PC-3 (cell line): ENCODE results near the gene TNFAIP8. TPM values are rescaled to one million over a fixed set of nuclear protein-coding genes. Genes with fewer than 3 reads are reported as not detected.
A peak's percentile ranks its signal among the peaks of the same experiment; 100 is the strongest.

Experiments used
- ATAC-seq: fragments of 200-7000 bp; cut with Tn5 transposase; 2 replicates; pipeline ENCODE4 v1.9.1; 2020; ENCODE audit warnings: mild to moderate bottlenecking, moderate library complexity
- BruUV-seq: library from RNA; stranded (reverse); fragments of 400-500 nt; replicated peaks from 2 replicates; lab custom pipeline; 2021; lab: Mats Ljungman, UMichigan
- CTCF ChIA-PET: fragments of 300-600 bp; sonication (Branson Sonifier 250); formaldehyde crosslinking; loops from one replicate; lab custom pipeline; 2022; ENCODE audit warnings: antibody characterized with exemption; lab: Charles Lee
- POLR2A ChIA-PET: fragments of 300-600 bp; sonication (Branson Sonifier 250); formaldehyde crosslinking; loops from one replicate; lab custom pipeline; 2022; ENCODE audit warnings: antibody characterized with exemption; ENCODE audit not compliant: unreplicated experiment; lab: Charles Lee
- DNase-seq: peaks from one replicate; pipeline ENCODE4 v3.0.0-alpha.2; 2015
- H2AFZ ChIP-seq: fragments of 300-600 bp; sonication (generic); 2 replicates; pipeline ENCODE4 v1.6.0; 2016; ENCODE audit warnings: antibody characterized with exemption, low read length
- H3F3A ChIP-seq: fragments of 300-600 bp; sonication (generic); one replicate; pipeline ENCODE4 v1.6.0; 2017; ENCODE audit warnings: antibody characterized with exemption, low read length, control low read depth, mild to moderate bottlenecking; ENCODE audit not compliant: unreplicated experiment
- H3K27ac ChIP-seq: fragments of 300-600 bp; sonication (generic); 2 replicates; pipeline ENCODE4 v1.5.1; 2016; ENCODE audit warnings: mild to moderate bottlenecking, low read length
- H3K27me3 ChIP-seq: fragments of 300-600 bp; sonication (generic); 2 replicates; pipeline ENCODE4 v1.6.1; 2016; ENCODE audit warnings: low read length, mixed read lengths
- H3K36me3 ChIP-seq: fragments of 300-600 bp; sonication (generic); 2 replicates; pipeline ENCODE4 v1.6.1; 2016; ENCODE audit warnings: low read depth, mixed run types, low read length, mixed read lengths
- H3K4me1 ChIP-seq: fragments of 300-600 bp; sonication (generic); 2 replicates; pipeline ENCODE4 v1.5.1; 2016; ENCODE audit warnings: low read length; ENCODE audit not compliant: insufficient read depth
- H3K4me2 ChIP-seq: fragments of 300-600 bp; sonication (generic); 2 replicates; pipeline ENCODE4 v1.6.0; 2016; ENCODE audit warnings: low read length
- H3K4me3 ChIP-seq: fragments of 300-600 bp; sonication (generic); 2 replicates; pipeline ENCODE4 v1.5.1; 2016; ENCODE audit warnings: mild to moderate bottlenecking, low read length, mixed read lengths
- H3K79me2 ChIP-seq: fragments of 300-600 bp; sonication (generic); 2 replicates; pipeline ENCODE4 v1.6.1; 2017; ENCODE audit warnings: low read length, mixed read lengths
- H3K9ac ChIP-seq: fragments of 300-600 bp; sonication (generic); 2 replicates; pipeline ENCODE4 v1.6.0; 2016; ENCODE audit warnings: mild to moderate bottlenecking, low read length
- H3K9me2 ChIP-seq: fragments of 300-600 bp; sonication (generic); replicated peaks from 2 replicates; pipeline ENCODE4 v1.6.1; 2016; ENCODE audit warnings: mixed run types, low read length, mixed read lengths
- H3K9me3 ChIP-seq: fragments of 300-600 bp; sonication (generic); 2 replicates; pipeline ENCODE4 v1.6.1; 2016; ENCODE audit warnings: low read length, mixed read lengths
- H4K20me1 ChIP-seq: fragments of 300-600 bp; sonication (generic); 2 replicates; pipeline ENCODE4 v1.6.1; 2016; ENCODE audit warnings: low read length, mixed read lengths
- CTCF ChIP-seq: fragments of 300-600 bp; sonication (generic); conservative IDR thresholded peaks from 2 replicates; pipeline ENCODE4 v1.5.1; 2017; ENCODE audit warnings: antibody characterized with exemption, low read depth, mild to moderate bottlenecking, low read length
- EZH2 ChIP-seq: fragments of 300-600 bp; sonication (generic); IDR thresholded peaks from one replicate; pipeline ENCODE4 v1.6.1; 2017; ENCODE audit warnings: antibody characterized with exemption, mild to moderate bottlenecking, low read length; ENCODE audit not compliant: unreplicated experiment
- EZH2phosphoT487 ChIP-seq: fragments of 300-600 bp; sonication (generic); IDR thresholded peaks from 2 replicates; pipeline ENCODE4 v1.6.1; 2018; ENCODE audit warnings: mild to moderate bottlenecking, antibody characterized with exemption, low read length, borderline replicate concordance
- intact Hi-C: fragments of 100-400 bp; cut with micrococcal nuclease; formaldehyde crosslinking; loops from 2 replicates; pipeline ENCODE4 v1.9.0; 2023
- total RNA-seq: library from RNA; depleted of rRNA; stranded (reverse); fragments of >200 nt; gene quantifications from 2 replicates; pipeline ENCODE4 v1.2.3, GENCODE V29; 2014

The TNFAIP8 gene
- total RNA-seq, 1 experiment from 2014 or later: 20.0 TPM

- no peaks in the 10 kb centered on the region for H4K20me1 ChIP-seq
- ChIA-PET CTCF (no interaction called here), POLR2A (no interaction called here)
- no peaks in the 10 kb centered on the region for H3K4me1 ChIP-seq
- ATAC-seq (no peak), DNase-seq (no peak)
- TF ChIP-seq EZH2: no peak
- TF ChIP-seq EZH2phosphoT487: no peak
- TF ChIP-seq CTCF: no peak
- no peaks in the 10 kb centered on the region for H3K79me2 ChIP-seq
- no peaks in the 10 kb centered on the region for H3K9me2 ChIP-seq
- no peak overlapping the region for H3K27ac ChIP-seq
- no peaks in the 10 kb centered on the region for H3K27me3 ChIP-seq
- H3F3A ChIP-seq: no peaks in the 10 kb centered on the region
- H3K4me2 ChIP-seq: no peak overlapping the region
- no peak overlapping the region for H3K9ac ChIP-seq
- H3K4me3 ChIP-seq: no peak overlapping the region
- H3K36me3 ChIP-seq: no peaks in the 10 kb centered on the region
- intact Hi-C loops: no loop called here
- no peaks in the 10 kb centered on the region for H3K9me3 ChIP-seq
- BruUV-seq: no TSS peak
- H2AFZ ChIP-seq: no peak overlapping the region
Observed at GRCh38 chr5:119313197-119313596, 42.6 kb upstream of the TNFAIP8 start.

GRCh38 chr5:119313658-119314605 is 41.9 kb upstream of the TNFAIP8 start:
- no peak for TF ChIP-seq EZH2phosphoT487
- no peak for TF ChIP-seq EZH2
- TF ChIP-seq CTCF: no peak
- no TSS peak for BruUV-seq
- H3K36me3 ChIP-seq: no peaks in the 10 kb centered on the region
- POLR2A ChIA-PET: no interaction called here
- no peak overlapping the region for H3K27ac ChIP-seq
- no peak overlapping the region for H2AFZ ChIP-seq
- H3K9me2 ChIP-seq: no peaks in the 10 kb centered on the region
- H3K9ac ChIP-seq: no peak overlapping the region
- H3K79me2 ChIP-seq: no peaks in the 10 kb centered on the region
- CTCF ChIA-PET: no interaction called here
- ATAC-seq: no peak
- no peak overlapping the region for H3K4me2 ChIP-seq
- no peaks in the 10 kb centered on the region for H3F3A ChIP-seq
- H3K4me3 ChIP-seq: no peak overlapping the region
- H3K27me3 ChIP-seq: no peaks in the 10 kb centered on the region
- H3K9me3 ChIP-seq: no peaks in the 10 kb centered on the region
- intact Hi-C loops: loop anchor here (2.0 kb wide), 1 partner anchor 99 kb away; no protein-coding TSS in a partner anchor
- DNase-seq: no peak
- no peaks in the 10 kb centered on the region for H3K4me1 ChIP-seq
- H4K20me1 ChIP-seq: no peaks in the 10 kb centered on the region

- Histone ChIP-seq H3K4me1 (no peaks in the 10 kb centered on the region), H3K9me2 (no peaks in the 10 kb centered on the region), H3F3A (no peaks in the 10 kb centered on the region), H3K4me3 (no peak overlapping the region), H3K9ac (no peak overlapping the region), H4K20me1 (no peaks in the 10 kb centered on the region), H2AFZ (no peak overlapping the region), H3K4me2 (no peak overlapping the region), H3K27ac (no peak overlapping the region), H3K27me3 (no peaks in the 10 kb centered on the region), H3K9me3 (no peaks in the 10 kb centered on the region), H3K36me3 (no peaks in the 10 kb centered on the region), H3K79me2 (no peaks in the 10 kb centered on the region)
- intact Hi-C loops: loop anchor here (2.0 kb wide), 1 partner anchor 97 kb away; no protein-coding TSS in a partner anchor
- CTCF ChIA-PET: interaction anchor here (0.6 to 1.6 kb wide), 3 partner anchors 41 to 96 kb away, joined by 3 to 6 read pairs (median 3); no protein-coding TSS in a partner anchor
- DNase-seq: peak; percentile 44
- BruUV-seq: no TSS peak
- ATAC-seq: peak; percentile 81
- TF ChIP-seq EZH2phosphoT487: no peak
- TF ChIP-seq EZH2: no peak
- TF ChIP-seq CTCF: peak; percentile 56
- POLR2A ChIA-PET: interaction anchor here (0.7 kb wide), 1 partner anchor 12 kb away, joined by 3 read pairs; no protein-coding TSS in a partner anchor
Observed at GRCh38 chr5:119315516-119315949, 40.3 kb upstream of the TNFAIP8 start.
